Gastrocnemius medialis (tissue), 4 donors: ENCODE results near the gene RYR3. TPM values are rescaled to one million over a fixed set of nuclear protein-coding genes. Genes with fewer than 3 reads are reported as not detected.

Experiments used
- ATAC-seq, 2 donors: fragments of 150-250 bp; one replicate each; pipeline ENCODE4 v1.9.1; 2016
- DNase-seq, 2 donors: peaks; one replicate each; pipeline ENCODE4 v3.0.0-alpha.2; 2019
- H3K27ac ChIP-seq, 4 donors: fragments of 200-600 bp; sonication (generic); 1 replicate in 1 of 4; 2 replicates in 3 of 4; pipeline ENCODE4 v1.5.1; 2016 to 2018; ENCODE audit warnings: mild to moderate bottlenecking in 2 of 4, moderate library complexity in 1 of 4
- H3K27me3 ChIP-seq, 3 donors: fragments of 200-600 bp; sonication (generic) in 2 of 3; 1 replicate in 1 of 3; 2 replicates in 2 of 3; pipeline versions ENCODE4 v1.5.1 to v1.6.0; 2016 to 2019; ENCODE audit warnings: mild to moderate bottlenecking in 1 of 3, moderate library complexity in 1 of 3
- H3K36me3 ChIP-seq, 2 donors: fragments of 200-600 bp; sonication (generic) in 1 of 2; one replicate each; pipeline ENCODE4 v1.5.1; 2017 to 2018
- H3K4me1 ChIP-seq, 2 donors: fragments of 200-600 bp; sonication (generic) in 1 of 2; one replicate each; pipeline ENCODE4 v1.5.1; 2016 to 2017; ENCODE audit warnings: mild to moderate bottlenecking in 2 of 2
- H3K4me3 ChIP-seq, 4 donors: fragments of 200-600 bp; sonication (generic) in 3 of 4; 1 replicate in 1 of 4; 2 replicates in 3 of 4; pipeline ENCODE4 v1.5.1; 2016 to 2019; ENCODE audit warnings: mild to moderate bottlenecking in 2 of 4
- H3K9me3 ChIP-seq, 3 donors: fragments of 200-600 bp; sonication (generic) in 2 of 3; 1 replicate in 1 of 3; 2 replicates in 2 of 3; pipeline ENCODE4 v1.5.1; 2016 to 2019
- POLR2A ChIP-seq, 2 donors: fragments of 450-650 bp; IDR thresholded peaks; one replicate each; pipeline ENCODE4 v1.6.1; 2017; ENCODE audit warnings: antibody characterized with exemption in 2 of 2, mild to moderate bottlenecking in 2 of 2, moderate library complexity in 2 of 2
- in situ Hi-C, 4 donors: fragments of 200-750 bp; cut with MboI; loops; one replicate each; pipeline versions ENCODE4 v1.15.0 to v1.8.0; 2017; ENCODE audit warnings: low sequenced_read_pairs in 4 of 4
- intact Hi-C: fragments of 100-400 bp; cut with DNase I; formaldehyde crosslinking; loops from one replicate; pipeline ENCODE4 v1.15.1; 2023; ENCODE audit warnings: low total_unique reads
- total RNA-seq, 4 donors: library from RNA; depleted of rRNA; stranded (reverse); fragments of >200 nt; gene quantifications; one replicate each; pipeline versions ENCODE4 v1.1.0 to v1.2.3, GENCODE V29; 2016
- TF ChIP-seq, protein P1 (sequence below), 5 experiments: fragments of 450-650 bp in 3 of 5; fragments of 200-600 bp in 2 of 5; sonication (generic) in 2 of 5; IDR thresholded peaks in 4 of 5; conservative IDR thresholded peaks in 1 of 5; 1 replicate in 4 of 5; 2 replicates in 1 of 5; pipeline ENCODE4 v1.5.1; 2016 to 2019; ENCODE audit warnings: antibody characterized with exemption in 5 of 5, mild to moderate bottlenecking in 3 of 5, moderate library complexity in 3 of 5

RYR3 gene
- total RNA-seq, 4 donors from 2014 or later, result 7.6 to 30.9 (median 20.6) TPM

DNA sequence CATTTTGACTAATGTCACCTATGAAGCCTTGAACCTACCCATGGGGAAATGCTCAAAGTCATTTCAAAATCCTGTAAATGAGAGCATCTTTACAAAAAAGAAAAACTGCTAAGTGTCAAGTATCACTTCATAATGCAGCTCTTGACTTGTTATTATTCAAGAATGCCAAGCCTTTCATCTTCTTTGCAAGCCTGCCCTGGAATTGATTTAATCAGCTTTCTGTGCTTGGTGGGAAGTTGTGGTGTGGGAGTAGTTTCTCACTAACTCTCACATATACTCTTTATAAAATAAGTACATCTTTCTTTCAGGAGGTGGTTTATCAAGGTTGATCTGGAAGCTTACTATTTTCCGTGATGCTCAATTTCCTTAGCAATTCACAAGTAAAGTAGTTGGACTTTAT, 43.6 kb downstream of the RYR3 start:
- Histone ChIP-seq H3K27ac (no peak overlapping the region), H3K4me3 (no peak overlapping the region), H3K9me3 (no peaks in the 10 kb centered on the region), H3K27me3 (no peaks in the 10 kb centered on the region), H3K36me3 (no peaks in the 10 kb centered on the region), H3K4me1 (peaks cover 0 to 3% of the 10 kb centered on the region in 2 donors)
- DNase-seq (no peak), ATAC-seq (no peak)
- intact Hi-C loops, result no loop called here
- in situ Hi-C loops, result no loop called here
- TF ChIP-seq, protein P1, sequence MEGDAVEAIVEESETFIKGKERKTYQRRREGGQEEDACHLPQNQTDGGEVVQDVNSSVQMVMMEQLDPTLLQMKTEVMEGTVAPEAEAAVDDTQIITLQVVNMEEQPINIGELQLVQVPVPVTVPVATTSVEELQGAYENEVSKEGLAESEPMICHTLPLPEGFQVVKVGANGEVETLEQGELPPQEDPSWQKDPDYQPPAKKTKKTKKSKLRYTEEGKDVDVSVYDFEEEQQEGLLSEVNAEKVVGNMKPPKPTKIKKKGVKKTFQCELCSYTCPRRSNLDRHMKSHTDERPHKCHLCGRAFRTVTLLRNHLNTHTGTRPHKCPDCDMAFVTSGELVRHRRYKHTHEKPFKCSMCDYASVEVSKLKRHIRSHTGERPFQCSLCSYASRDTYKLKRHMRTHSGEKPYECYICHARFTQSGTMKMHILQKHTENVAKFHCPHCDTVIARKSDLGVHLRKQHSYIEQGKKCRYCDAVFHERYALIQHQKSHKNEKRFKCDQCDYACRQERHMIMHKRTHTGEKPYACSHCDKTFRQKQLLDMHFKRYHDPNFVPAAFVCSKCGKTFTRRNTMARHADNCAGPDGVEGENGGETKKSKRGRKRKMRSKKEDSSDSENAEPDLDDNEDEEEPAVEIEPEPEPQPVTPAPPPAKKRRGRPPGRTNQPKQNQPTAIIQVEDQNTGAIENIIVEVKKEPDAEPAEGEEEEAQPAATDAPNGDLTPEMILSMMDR (IDR thresholded peaks at IDR 0.05 in 4 of 5, conservative IDR thresholded peaks at IDR 0.05 in 1 of 5), result no peak
- TF ChIP-seq POLR2A (IDR thresholded peaks at IDR 0.05), result no peak

DNA sequence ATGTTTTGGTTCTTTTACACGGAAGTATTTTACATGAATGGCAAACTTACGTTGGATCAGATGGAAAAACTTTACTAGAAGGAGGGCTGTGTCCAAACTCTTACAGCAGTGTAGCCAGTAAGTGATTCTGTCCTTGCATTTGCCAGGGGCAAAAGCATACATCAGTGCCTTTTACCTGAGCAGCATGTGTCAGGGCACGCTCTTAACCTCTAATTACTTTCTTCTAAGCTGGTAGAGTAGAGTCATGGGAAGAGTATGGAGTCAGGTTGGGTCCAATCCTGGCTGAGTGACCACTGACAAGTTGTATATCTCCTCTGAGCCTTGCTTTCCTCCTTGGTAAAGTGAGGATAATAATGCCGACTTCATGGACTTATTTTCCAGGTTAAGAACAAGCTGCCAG, 47.1 kb downstream of the RYR3 start:
- H3K4me1 ChIP-seq, result peaks cover 0 to 3% of the 10 kb centered on the region in 2 donors
- H3K4me3 ChIP-seq, result no peak overlapping the region
- H3K27ac ChIP-seq, result no peak overlapping the region
- no peak for ATAC-seq
- no peak for DNase-seq
- H3K27me3 ChIP-seq, result no peaks in the 10 kb centered on the region
- H3K9me3 ChIP-seq, result no peaks in the 10 kb centered on the region
- in situ Hi-C loops, result no loop called here
- intact Hi-C loops, result no loop called here
- no peaks in the 10 kb centered on the region for H3K36me3 ChIP-seq
- TF ChIP-seq POLR2A (IDR thresholded peaks at IDR 0.05), result no peak
- TF ChIP-seq, protein P1 (IDR thresholded peaks at IDR 0.05 in 4 of 5, conservative IDR thresholded peaks at IDR 0.05 in 1 of 5), result no peak

DNA sequence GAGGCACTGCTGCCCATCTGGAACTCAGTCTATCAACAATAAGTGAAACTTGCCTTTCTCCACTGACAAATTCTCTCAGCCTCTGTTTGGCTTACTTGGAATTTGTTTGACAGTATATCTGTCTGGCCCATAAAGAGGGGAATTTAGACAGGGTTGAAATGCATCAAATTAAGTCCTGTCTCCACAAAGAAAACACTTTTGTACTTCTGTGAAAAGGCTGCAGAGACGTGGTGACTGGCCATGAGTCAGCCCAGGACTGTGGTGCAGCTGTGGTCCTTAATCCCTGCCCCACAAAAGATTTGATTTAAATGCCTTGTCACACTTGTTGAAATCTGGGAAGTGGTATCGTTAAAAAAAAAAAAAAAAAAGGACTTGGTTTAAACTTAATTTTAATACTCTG, 47.5 kb downstream of the RYR3 start:
- Histone ChIP-seq H3K9me3 (no peaks in the 10 kb centered on the region), H3K4me1 (peaks cover 0 to 3% of the 10 kb centered on the region in 2 donors), H3K27ac (no peak overlapping the region), H3K36me3 (no peaks in the 10 kb centered on the region), H3K27me3 (no peaks in the 10 kb centered on the region), H3K4me3 (no peak overlapping the region)
- no peak for TF ChIP-seq POLR2A (IDR thresholded peaks at IDR 0.05)
- TF ChIP-seq, protein P1 (IDR thresholded peaks at IDR 0.05 in 4 of 5, conservative IDR thresholded peaks at IDR 0.05 in 1 of 5), result no peak
- intact Hi-C loops, result no loop called here
- ATAC-seq, result no peak
- no peak for DNase-seq
- in situ Hi-C loops, result no loop called here

DNA sequence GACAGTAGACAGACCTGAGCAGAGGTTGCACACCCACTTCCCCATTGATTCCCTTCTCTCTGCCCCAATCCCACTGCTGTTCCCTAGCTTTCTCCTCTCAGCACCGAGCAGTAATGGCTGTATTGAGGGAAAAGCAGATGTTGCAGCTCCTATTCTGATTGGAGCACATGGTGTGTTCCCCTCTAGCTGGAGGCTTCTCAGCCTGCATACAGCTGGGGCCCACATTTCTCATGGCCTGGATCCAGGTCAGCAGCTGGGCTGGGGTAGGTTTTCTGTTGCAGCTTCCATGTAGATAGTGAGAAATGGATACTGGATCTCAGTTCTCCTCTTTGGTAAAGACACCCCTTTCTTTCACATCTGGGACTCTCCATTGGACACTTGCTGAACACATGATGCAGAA, 50.1 kb downstream of the RYR3 start:
- in situ Hi-C loops, result no loop called here
- Histone ChIP-seq H3K4me1 (peaks cover 0 to 3% of the 10 kb centered on the region in 2 donors), H3K27ac (no peak overlapping the region), H3K27me3 (no peaks in the 10 kb centered on the region), H3K36me3 (no peaks in the 10 kb centered on the region), H3K9me3 (no peaks in the 10 kb centered on the region), H3K4me3 (no peak overlapping the region)
- TF ChIP-seq POLR2A (IDR thresholded peaks at IDR 0.05), result no peak
- TF ChIP-seq, protein P1 (IDR thresholded peaks at IDR 0.05 in 4 of 5, conservative IDR thresholded peaks at IDR 0.05 in 1 of 5), result no peak
- intact Hi-C loops, result no loop called here
- DNase-seq (no peak), ATAC-seq (no peak)

DNA sequence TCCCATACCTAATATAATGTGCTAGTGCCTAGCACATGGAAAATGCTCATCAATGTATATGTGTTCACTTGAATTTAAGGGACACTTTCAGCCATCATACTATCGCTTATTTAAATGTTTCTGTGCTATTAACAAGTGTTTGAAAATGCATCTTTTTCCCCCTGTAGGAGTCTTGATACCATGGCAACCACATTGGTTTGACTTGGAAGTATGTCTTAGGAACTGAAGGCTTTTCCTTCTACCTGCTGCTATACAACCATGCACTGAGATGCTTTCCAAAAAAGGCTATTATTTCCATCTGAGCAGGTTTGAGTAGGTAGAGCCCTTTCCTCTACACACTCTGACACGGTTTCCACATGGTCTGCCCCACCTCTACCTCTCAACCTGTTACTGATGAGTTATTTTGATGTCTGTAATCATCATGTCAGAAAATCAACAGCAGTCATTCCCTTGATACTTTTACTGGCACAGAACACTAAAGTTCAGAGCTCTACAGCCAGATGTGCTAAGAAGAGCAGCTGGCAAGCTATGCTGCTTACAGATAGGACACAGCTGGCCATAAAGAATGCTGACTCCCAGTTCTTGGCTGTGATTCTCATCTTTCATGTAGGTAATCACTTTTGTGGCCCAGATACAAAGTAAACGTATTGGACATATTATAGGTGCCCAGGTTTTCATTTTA, 59.3 kb downstream of the RYR3 start:
- DNase-seq (no peak), ATAC-seq (no peak)
- Histone ChIP-seq H3K4me3 (no peak overlapping the region), H3K9me3 (no peaks in the 10 kb centered on the region), H3K36me3 (no peaks in the 10 kb centered on the region), H3K27ac (no peak overlapping the region), H3K4me1 (no peaks in the 10 kb centered on the region), H3K27me3 (no peaks in the 10 kb centered on the region)
- TF ChIP-seq, protein P1 (IDR thresholded peaks at IDR 0.05 in 4 of 5, conservative IDR thresholded peaks at IDR 0.05 in 1 of 5), result no peak
- TF ChIP-seq POLR2A (IDR thresholded peaks at IDR 0.05), result no peak
- in situ Hi-C loops (no loop called here), intact Hi-C loops (loop anchor here (5.0 kb wide), 1 partner anchor 43 kb away; no protein-coding TSS in a partner anchor)
